HepG2 (cell line): ENCODE measurements around the gene STK10. TPM values are rescaled to one million over a fixed set of nuclear protein-coding genes. Genes with fewer than 3 reads are reported as not detected.

Experiments used
- CAMTA2 ChIP-seq: sonication (generic); formaldehyde crosslinking; IDR thresholded peaks from 2 replicates; pipeline ENCODE4 v1.4.0; 2020; ENCODE audit warnings: mild to moderate bottlenecking, missing genetic modification reagents, borderline replicate concordance
- CREB3 ChIP-seq: sonication (generic); formaldehyde crosslinking; IDR thresholded peaks from 2 replicates; pipeline ENCODE4 v1.5.0; 2020; ENCODE audit warnings: missing genetic modification reagents
- ETV5 ChIP-seq: IDR thresholded peaks from 2 replicates; pipeline ENCODE4 v1.6.1; 2018; ENCODE audit warnings: missing biosample characterization, missing genetic modification reagents, inconsistent platforms, borderline replicate concordance
- HBP1 ChIP-seq: IDR thresholded peaks from 2 replicates; pipeline ENCODE4 v1.6.1; 2016; ENCODE audit warnings: low read depth, control low read depth
- MAF1 ChIP-seq: sonication (generic); formaldehyde crosslinking; IDR thresholded peaks from 2 replicates; pipeline ENCODE4 v1.5.0; 2020; ENCODE audit warnings: missing genetic modification reagents, borderline replicate concordance
- MTA1 ChIP-seq: sonication (generic); formaldehyde crosslinking; IDR thresholded peaks from 2 replicates; pipeline ENCODE4 v1.4.0; 2020; ENCODE audit warnings: missing genetic modification reagents, mild to moderate bottlenecking, borderline replicate concordance
- RAD51 ChIP-seq: fragments of 450-650 bp; IDR thresholded peaks from 2 replicates; pipeline ENCODE4 v1.6.1; 2016; ENCODE audit warnings: borderline replicate concordance
- ZBTB7A ChIP-seq: sonication (generic); formaldehyde crosslinking; IDR thresholded peaks from 2 replicates; pipeline ENCODE4 v1.8.0; 2022; ENCODE audit warnings: mild to moderate bottlenecking, missing genetic modification reagents
- ZMYM4 ChIP-seq: sonication (generic); formaldehyde crosslinking; IDR thresholded peaks from 2 replicates; pipeline ENCODE4 v1.8.1; 2023; ENCODE audit warnings: mild to moderate bottlenecking, missing genetic modification reagents
- ZNF136 ChIP-seq: sonication (generic); formaldehyde crosslinking; IDR thresholded peaks from 2 replicates; pipeline ENCODE4 v1.8.1; 2022; ENCODE audit warnings: low read depth, mild to moderate bottlenecking, moderate library complexity, missing genetic modification reagents
- ZNF274 ChIP-seq: sonication (generic); formaldehyde crosslinking; IDR thresholded peaks from 2 replicates; pipeline ENCODE4 v1.5.1; 2020; ENCODE audit warnings: mild to moderate bottlenecking, missing genetic modification reagents
- ZNF468 ChIP-seq: sonication (generic); formaldehyde crosslinking; IDR thresholded peaks from 2 replicates; pipeline ENCODE4 v1.8.0; 2022; ENCODE audit warnings: mild to moderate bottlenecking, moderate library complexity, missing genetic modification reagents
- ZNF557 ChIP-seq: sonication (generic); formaldehyde crosslinking; IDR thresholded peaks from 2 replicates; pipeline ENCODE4 v1.4.0; 2020; ENCODE audit warnings: missing genetic modification reagents
- ZNF597 ChIP-seq: sonication (generic); formaldehyde crosslinking; IDR thresholded peaks from 2 replicates; pipeline ENCODE4 v1.5.0; 2020; ENCODE audit warnings: missing genetic modification reagents
- ZNF770 ChIP-seq: sonication (generic); formaldehyde crosslinking; IDR thresholded peaks from 2 replicates; pipeline ENCODE4 v1.5.0; 2020; ENCODE audit warnings: mild to moderate bottlenecking, missing genetic modification reagents
- ZNF782 ChIP-seq: sonication (generic); formaldehyde crosslinking; IDR thresholded peaks from 2 replicates; pipeline ENCODE4 v1.4.0; 2020; ENCODE audit warnings: missing genetic modification reagents, mild to moderate bottlenecking, borderline replicate concordance
- ZSCAN29 ChIP-seq: sonication (generic); formaldehyde crosslinking; conservative IDR thresholded peaks from 2 replicates; pipeline ENCODE4 v1.4.0; 2020; ENCODE audit warnings: mild to moderate bottlenecking, missing genetic modification reagents
- polyA plus RNA-seq, 8 experiments: library from polyadenylated mRNA; depleted of rRNA in 3 of 8; stranded (reverse) in 7 of 8; unstranded in 1 of 8; fragments of >200 nt; fragmentation: Illumina TruSeq in 4 of 8; extraction: Trizol in 4 of 8; gene quantifications; 2 replicates each; pipeline versions ENCODE4 v1.2.1 to v1.2.3, GENCODE V29; 2011 to 2016; ENCODE audit warnings: low read depth in 4 of 8, missing spikeins in 1 of 8, mixed read lengths in 1 of 8; ENCODE audit not compliant: insufficient read depth in 1 of 8
- total RNA-seq, 5 experiments: library from RNA; depleted of rRNA; stranded (reverse); fragments of >200 nt; fragmentation: Illumina TruSeq; extraction: Trizol; gene quantifications; 2 replicates each; pipeline ENCODE4 v1.2.3, GENCODE V29; 2016; ENCODE audit warnings: low read depth in 1 of 5

The STK10 gene
- total and polyA plus RNA-seq, 2 of the 13 experiments (the other 11 are each of a cell fraction or from before 2014, with no cell fraction given): 7.0 to 7.2 TPM

- TF ChIP-seq ZNF770 (CRISPR knock-in tag) (0 out of 2 replicates have a peak, but pooled peaks have one; percentile 6), CREB3 (CRISPR knock-in tag) (no peak), ZBTB7A (CRISPR knock-in tag) (no peak), ZNF468 (CRISPR knock-in tag) (0 out of 2 replicates have a peak, but pooled peaks have one; percentile 10), ETV5 (CRISPR knock-in tag) (no peak), ZNF136 (peak; percentile 12; the same call in 1 of the 2 replicates), MTA1 (CRISPR knock-in tag) (0 out of 2 replicates have a peak, but pooled peaks have one; percentile 7), MAF1 (CRISPR knock-in tag) (no peak), ZNF274 (0 out of 2 replicates have a peak, but pooled peaks have one; percentile 10), ZSCAN29 (no peak), RAD51 (no peak), ZMYM4 (CRISPR knock-in tag) (no peak), ZNF557 (no peak), HBP1 (CRISPR knock-in tag) (no peak), CAMTA2 (no peak), ZNF597 (CRISPR knock-in tag) (no peak), ZNF782 (no peak)
- TF ChIP-seq, all 625 proteins: peak for 36
Measured at GRCh38 chr5:172005708-172006320, 182.2 kb downstream of the STK10 start (continued).
